CD14-positive monocyte (primary cell): Measurements from ENCODE around the gene KIF17. TPM values are rescaled to one million over a fixed set of nuclear protein-coding genes. Genes with fewer than 3 reads are reported as not detected.

Experiments
- DNase-seq, 3 donors: peaks; one replicate each; pipeline ENCODE4 v3.0.0-alpha.2; 2011 to 2022
- H2AFZ ChIP-seq: 2 replicates; pipeline ENCODE4 v1.6.0; 2012; ENCODE audit warnings: mild to moderate bottlenecking, low read depth, low read length, inconsistent platforms; ENCODE audit not compliant: insufficient read depth, poor library complexity, severe bottlenecking
- H3K27ac ChIP-seq, 2 donors: 1 replicate in 1 of 2; 2 replicates in 1 of 2; pipeline ENCODE4 v1.5.1; 2012 to 2013; ENCODE audit warnings: low read length in 2 of 2, control low read depth in 1 of 2, inconsistent platforms in 1 of 2, low read depth in 1 of 2, mild to moderate bottlenecking in 1 of 2
- H3K27me3 ChIP-seq, 2 donors: one replicate each; pipeline versions ENCODE4 v1.6.0 to v1.6.1; 2011 to 2013; ENCODE audit warnings: low read length in 2 of 2; ENCODE audit not compliant: control insufficient read depth in 2 of 2, insufficient read depth in 2 of 2
- H3K36me3 ChIP-seq, 2 donors: replicated peaks in 1 of 2; 1 replicate in 1 of 2; 2 replicates in 1 of 2; pipeline versions ENCODE4 v1.5.1 to v1.6.1; 2012 to 2013; ENCODE audit warnings: low read length in 2 of 2, control low read depth in 1 of 2, inconsistent platforms in 1 of 2, mild to moderate bottlenecking in 1 of 2; ENCODE audit not compliant: insufficient read depth in 2 of 2, control insufficient read depth in 1 of 2
- H3K4me1 ChIP-seq, 2 donors: 1 replicate in 1 of 2; 2 replicates in 1 of 2; pipeline versions ENCODE4 v1.5.1 to v1.6.1; 2012 to 2013; ENCODE audit warnings: low read length in 2 of 2, control low read depth in 1 of 2, inconsistent platforms in 1 of 2, mild to moderate bottlenecking in 1 of 2, moderate library complexity in 1 of 2; ENCODE audit not compliant: insufficient read depth in 2 of 2, control insufficient read depth in 1 of 2
- H3K4me2 ChIP-seq: replicated peaks from 2 replicates; pipeline ENCODE3; 2012; ENCODE audit warnings: low read length, moderate library complexity, mild to moderate bottlenecking; ENCODE audit not compliant: poor library complexity, severe bottlenecking; ENCODE audit errors: extremely low read depth
- H3K4me3 ChIP-seq, 3 experiments: fragments of 200-600 bp in 1 of 3; sonication (generic) in 1 of 3; replicated peaks in 1 of 3; 1 replicate in 2 of 3; 2 replicates in 1 of 3; pipeline ENCODE4 v1.5.1; 2011 to 2013; ENCODE audit warnings: low read length in 3 of 3, mild to moderate bottlenecking in 3 of 3, control low read depth in 2 of 3, low read depth in 2 of 3, inconsistent platforms in 1 of 3, moderate library complexity in 1 of 3
- H3K79me2 ChIP-seq: 2 replicates; pipeline ENCODE4 v1.6.0; 2012; ENCODE audit warnings: mild to moderate bottlenecking, control low read depth, inconsistent platforms, low read length, moderate library complexity; ENCODE audit not compliant: insufficient read depth
- H3K9ac ChIP-seq: 2 replicates; pipeline ENCODE4 v1.6.0; 2017; ENCODE audit warnings: low read length, mild to moderate bottlenecking; ENCODE audit not compliant: insufficient read depth, poor library complexity, severe bottlenecking
- H3K9me3 ChIP-seq, 2 donors: replicated peaks in 1 of 2; 1 replicate in 1 of 2; 2 replicates in 1 of 2; pipeline versions ENCODE4 v1.5.1 to v1.6.1; 2012 to 2013; ENCODE audit warnings: low read length in 2 of 2, control low read depth in 1 of 2; ENCODE audit not compliant: control insufficient read depth in 1 of 2, insufficient read depth in 1 of 2
- H4K20me1 ChIP-seq: 2 replicates; pipeline ENCODE4 v1.6.0; 2012; ENCODE audit warnings: mild to moderate bottlenecking, low read length, control low read depth, moderate library complexity; ENCODE audit not compliant: insufficient read depth
- H3K27ac Mint-ChIP-seq, 7 donors: one replicate each; pipeline ENCODE4 v1.8.0; 2020; ENCODE audit warnings: mild to moderate bottlenecking in 7 of 7, mixed read lengths in 7 of 7, moderate library complexity in 6 of 7, inconsistent platforms in 2 of 7
- H3K27me3 Mint-ChIP-seq, 3 donors: one replicate each; pipeline ENCODE4 v1.8.0; 2021 to 2022; ENCODE audit warnings: low read depth in 3 of 3, mild to moderate bottlenecking in 3 of 3, mixed read lengths in 3 of 3, moderate library complexity in 3 of 3, inconsistent platforms in 1 of 3
- H3K36me3 Mint-ChIP-seq, 2 donors: one replicate each; pipeline ENCODE4 v1.8.0; 2020; ENCODE audit warnings: mixed read lengths in 2 of 2, inconsistent platforms in 1 of 2, mild to moderate bottlenecking in 1 of 2
- H3K4me1 Mint-ChIP-seq: one replicate; pipeline ENCODE4 v1.8.0; 2020; ENCODE audit warnings: mild to moderate bottlenecking, mixed read lengths
- H3K4me3 Mint-ChIP-seq, 2 donors: one replicate each; pipeline ENCODE4 v1.8.0; 2020; ENCODE audit warnings: mild to moderate bottlenecking in 2 of 2, mixed read lengths in 2 of 2, moderate library complexity in 1 of 2
- H3K9me3 Mint-ChIP-seq, 7 donors: one replicate each; pipeline ENCODE4 v1.8.0; 2020 to 2022; ENCODE audit warnings: mixed read lengths in 7 of 7, mild to moderate bottlenecking in 6 of 7, moderate library complexity in 6 of 7, inconsistent platforms in 2 of 7
- WGBS: methylation state at CpG from one replicate; pipeline ENCODE4 v1.1.5; 2013; ENCODE audit warnings: missing lambda C conversion rate; ENCODE audit not compliant: insufficient coverage; 5-methylcytosine and 5-hydroxymethylcytosine counted together
- intact Hi-C, 2 donors: fragments of 100-400 bp; cut with micrococcal nuclease; formaldehyde crosslinking; loops; one replicate each; pipeline versions ENCODE4 v1.15.0 to v1.15.1; 2023
- polyA plus RNA-seq, 3 donors: library from polyadenylated mRNA; depleted of rRNA in 1 of 3; unstranded in 2 of 3; stranded (reverse) in 1 of 3; fragments of 300-500 nt in 2 of 3; fragments of >200 nt in 1 of 3; fragmentation: Illumina TruSeq in 2 of 3; gene quantifications; 1 replicate in 2 of 3; 2 replicates in 1 of 3; pipeline ENCODE4 v1.2.3, GENCODE V29; 2012 to 2021
- TF ChIP-seq, protein P1 (sequence below): fragments of 200-600 bp; IDR thresholded peaks from one replicate; pipeline ENCODE4 v1.8.0; 2022; ENCODE audit warnings: antibody characterized with exemption, mild to moderate bottlenecking

The KIF17 gene
- polyA plus RNA-seq, 3 donors, result 0.16 TPM; not detected in 2

DNA sequence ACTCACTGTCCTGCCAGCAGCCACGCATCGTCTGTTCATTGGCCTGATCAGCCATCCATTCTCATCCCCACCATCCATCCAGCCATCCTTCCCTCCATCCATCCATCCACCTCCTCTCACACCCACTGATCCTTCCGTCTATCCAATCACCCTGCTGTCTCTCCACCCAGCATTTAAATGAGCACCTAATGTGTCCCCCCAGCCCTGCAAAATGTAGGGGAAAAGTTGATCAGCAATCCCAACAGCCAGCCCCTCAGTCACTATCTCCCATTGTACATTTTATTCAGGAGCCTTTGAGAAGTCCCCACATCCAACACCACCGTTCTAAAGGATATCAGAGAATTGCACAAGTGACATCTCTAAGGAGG is 45.6 kb downstream of the KIF17 start:
- H3K4me2 ChIP-seq, result no peak overlapping the region
- H3K27me3 ChIP-seq, result no peaks in the 10 kb centered on the region
- H3K79me2 ChIP-seq, result no peaks in the 10 kb centered on the region
- no peak overlapping the region for H3K9ac ChIP-seq
- H3K4me1 ChIP-seq, result no peaks in the 10 kb centered on the region
- H3K27me3 Mint-ChIP-seq, result peaks cover 0 to 1% (median 0%) of the 10 kb centered on the region in 3 donors
- H3K4me3 Mint-ChIP-seq, result no peak overlapping the region
- WGBS, result 93% methylated on average over 3 of the region's 4 CpGs
- H3K27ac Mint-ChIP-seq, result peak overlapping the region in 2 of 7 donors; percentile 1 to 58
- no peaks in the 10 kb centered on the region for H4K20me1 ChIP-seq
- H3K27ac ChIP-seq, result no peak overlapping the region
- no peak for DNase-seq
- H3K4me3 ChIP-seq, result no peak overlapping the region
- H3K9me3 Mint-ChIP-seq, result peaks cover 0 to 4% (median 0%) of the 10 kb centered on the region in 7 donors
- intact Hi-C loops, result no loop called here
- H3K36me3 ChIP-seq, result peaks cover 0 to 2% of the 10 kb centered on the region in 2 donors
- no peaks in the 10 kb centered on the region for H3K4me1 Mint-ChIP-seq
- TF ChIP-seq, protein P1, sequence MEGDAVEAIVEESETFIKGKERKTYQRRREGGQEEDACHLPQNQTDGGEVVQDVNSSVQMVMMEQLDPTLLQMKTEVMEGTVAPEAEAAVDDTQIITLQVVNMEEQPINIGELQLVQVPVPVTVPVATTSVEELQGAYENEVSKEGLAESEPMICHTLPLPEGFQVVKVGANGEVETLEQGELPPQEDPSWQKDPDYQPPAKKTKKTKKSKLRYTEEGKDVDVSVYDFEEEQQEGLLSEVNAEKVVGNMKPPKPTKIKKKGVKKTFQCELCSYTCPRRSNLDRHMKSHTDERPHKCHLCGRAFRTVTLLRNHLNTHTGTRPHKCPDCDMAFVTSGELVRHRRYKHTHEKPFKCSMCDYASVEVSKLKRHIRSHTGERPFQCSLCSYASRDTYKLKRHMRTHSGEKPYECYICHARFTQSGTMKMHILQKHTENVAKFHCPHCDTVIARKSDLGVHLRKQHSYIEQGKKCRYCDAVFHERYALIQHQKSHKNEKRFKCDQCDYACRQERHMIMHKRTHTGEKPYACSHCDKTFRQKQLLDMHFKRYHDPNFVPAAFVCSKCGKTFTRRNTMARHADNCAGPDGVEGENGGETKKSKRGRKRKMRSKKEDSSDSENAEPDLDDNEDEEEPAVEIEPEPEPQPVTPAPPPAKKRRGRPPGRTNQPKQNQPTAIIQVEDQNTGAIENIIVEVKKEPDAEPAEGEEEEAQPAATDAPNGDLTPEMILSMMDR, result no peak
- peaks cover 5 to 6% of the 10 kb centered on the region in 2 donors for H3K36me3 Mint-ChIP-seq
- H2AFZ ChIP-seq, result no peak overlapping the region
- H3K9me3 ChIP-seq, result no peaks in the 10 kb centered on the region

DNA sequence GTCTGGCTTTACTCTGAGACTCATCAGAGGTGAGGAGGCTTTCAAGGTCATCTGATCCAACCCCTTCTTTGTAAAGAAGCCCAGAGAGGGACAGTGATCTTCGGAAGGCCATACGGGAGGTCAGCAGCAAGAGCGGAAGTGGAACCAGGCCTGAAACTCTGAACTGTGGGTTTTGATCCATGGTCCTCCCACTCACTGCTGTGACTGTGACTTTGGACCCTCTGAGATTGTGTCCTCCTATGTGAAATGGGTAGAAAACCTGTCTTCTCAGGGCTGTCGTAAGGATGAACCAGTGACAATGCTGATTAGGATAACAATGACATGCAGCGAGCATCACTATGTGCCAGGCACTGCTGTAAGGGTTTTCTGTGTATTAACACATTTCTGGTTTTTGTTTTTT is 46.9 kb downstream of the KIF17 start:
- no peak for DNase-seq
- H3K9me3 Mint-ChIP-seq, result peaks cover 0 to 5% (median 0%) of the 10 kb centered on the region in 7 donors
- H3K36me3 Mint-ChIP-seq, result peaks cover 5 to 6% of the 10 kb centered on the region in 2 donors
- no peak overlapping the region for H3K27ac Mint-ChIP-seq
- Histone ChIP-seq H3K4me1 (no peaks in the 10 kb centered on the region), H3K4me3 (no peak overlapping the region), H3K9ac (no peak overlapping the region), H4K20me1 (no peaks in the 10 kb centered on the region), H3K36me3 (peaks cover 0 to 2% of the 10 kb centered on the region in 2 donors), H3K27me3 (no peaks in the 10 kb centered on the region), H2AFZ (no peak overlapping the region), H3K9me3 (no peaks in the 10 kb centered on the region), H3K79me2 (no peaks in the 10 kb centered on the region), H3K27ac (no peak overlapping the region), H3K4me2 (no peak overlapping the region)
- intact Hi-C loops, result no loop called here
- WGBS, result 94% methylated on average over 4 of the region's 5 CpGs
- no peak overlapping the region for H3K4me3 Mint-ChIP-seq
- H3K4me1 Mint-ChIP-seq, result no peaks in the 10 kb centered on the region
- H3K27me3 Mint-ChIP-seq, result peaks cover 0 to 2% (median 1%) of the 10 kb centered on the region in 3 donors
- TF ChIP-seq, protein P1, result no peak
